Fibroblast of lung (primary cell): ENCODE measurements around the gene CASQ2.

Source experiments
- EZH2 ChIP-seq: IDR thresholded peaks from 2 replicates; pipeline ENCODE4 v1.5.1; 2012; ENCODE audit warnings: low read length, control low read depth, mild to moderate bottlenecking; ENCODE audit errors: missing control alignments
- TF ChIP-seq, protein P1 (sequence below), 2 donors: IDR thresholded peaks in 1 of 2; conservative IDR thresholded peaks in 1 of 2; 1 replicate in 1 of 2; 2 replicates in 1 of 2; pipeline ENCODE4 v1.5.1; 2011 to 2012; ENCODE audit warnings: low read length in 2 of 2, control low read depth in 1 of 2, inconsistent platforms in 1 of 2, low read depth in 1 of 2, mild to moderate bottlenecking in 1 of 2

DNA sequence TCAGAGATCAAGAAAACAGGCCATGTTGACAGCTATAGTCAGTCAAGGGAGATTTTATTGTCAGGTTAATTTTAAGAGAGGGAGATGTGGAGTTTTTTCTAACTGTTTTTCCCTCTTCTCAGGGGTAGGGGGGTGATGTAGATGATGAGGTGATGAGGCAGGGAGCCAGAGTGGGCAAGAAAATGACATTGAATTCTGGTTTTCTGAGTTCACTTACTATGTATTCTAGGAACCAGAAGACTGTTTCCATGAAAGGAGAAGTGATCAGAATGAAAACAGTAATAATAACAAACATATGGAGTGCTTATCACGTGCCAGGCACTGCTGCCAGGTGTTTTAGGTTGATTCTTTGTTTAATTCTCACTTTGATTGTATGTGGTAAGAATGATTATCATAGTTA lies 40.2 kb downstream of the CASQ2 start:
- TF ChIP-seq, protein P1, sequence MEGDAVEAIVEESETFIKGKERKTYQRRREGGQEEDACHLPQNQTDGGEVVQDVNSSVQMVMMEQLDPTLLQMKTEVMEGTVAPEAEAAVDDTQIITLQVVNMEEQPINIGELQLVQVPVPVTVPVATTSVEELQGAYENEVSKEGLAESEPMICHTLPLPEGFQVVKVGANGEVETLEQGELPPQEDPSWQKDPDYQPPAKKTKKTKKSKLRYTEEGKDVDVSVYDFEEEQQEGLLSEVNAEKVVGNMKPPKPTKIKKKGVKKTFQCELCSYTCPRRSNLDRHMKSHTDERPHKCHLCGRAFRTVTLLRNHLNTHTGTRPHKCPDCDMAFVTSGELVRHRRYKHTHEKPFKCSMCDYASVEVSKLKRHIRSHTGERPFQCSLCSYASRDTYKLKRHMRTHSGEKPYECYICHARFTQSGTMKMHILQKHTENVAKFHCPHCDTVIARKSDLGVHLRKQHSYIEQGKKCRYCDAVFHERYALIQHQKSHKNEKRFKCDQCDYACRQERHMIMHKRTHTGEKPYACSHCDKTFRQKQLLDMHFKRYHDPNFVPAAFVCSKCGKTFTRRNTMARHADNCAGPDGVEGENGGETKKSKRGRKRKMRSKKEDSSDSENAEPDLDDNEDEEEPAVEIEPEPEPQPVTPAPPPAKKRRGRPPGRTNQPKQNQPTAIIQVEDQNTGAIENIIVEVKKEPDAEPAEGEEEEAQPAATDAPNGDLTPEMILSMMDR (conservative IDR thresholded peaks at IDR 0.05 in 1 of 2, IDR thresholded peaks at IDR 0.05 in 1 of 2; ENCODE audit: low read depth in 1 of 2, low read length in 2 of 2): no peak
- TF ChIP-seq EZH2: no peak
